KG1 (cell line): Measurements from ENCODE around the gene COMP.
"Not testable (repeated sequence)": the region's sequence is repeated elsewhere in the genome, so short reads cannot be mapped to it uniquely, and the experiment has no call there.

Experiments
- DNase-seq: peaks from one replicate; lab custom pipeline; 2025; lab: John Stamatoyannopoulos, UW

Gene COMP

GRCh38 chr19:18745931-18746330, 45.2 kb downstream of the COMP start:
- no peak for DNase-seq

GRCh38 chr19:18745012-18745735, 45.9 kb downstream of the COMP start:
- no peak for DNase-seq

- no peak for DNase-seq
Measured at GRCh38 chr19:18743784-18744418, 47.2 kb downstream of the COMP start.

DNA sequence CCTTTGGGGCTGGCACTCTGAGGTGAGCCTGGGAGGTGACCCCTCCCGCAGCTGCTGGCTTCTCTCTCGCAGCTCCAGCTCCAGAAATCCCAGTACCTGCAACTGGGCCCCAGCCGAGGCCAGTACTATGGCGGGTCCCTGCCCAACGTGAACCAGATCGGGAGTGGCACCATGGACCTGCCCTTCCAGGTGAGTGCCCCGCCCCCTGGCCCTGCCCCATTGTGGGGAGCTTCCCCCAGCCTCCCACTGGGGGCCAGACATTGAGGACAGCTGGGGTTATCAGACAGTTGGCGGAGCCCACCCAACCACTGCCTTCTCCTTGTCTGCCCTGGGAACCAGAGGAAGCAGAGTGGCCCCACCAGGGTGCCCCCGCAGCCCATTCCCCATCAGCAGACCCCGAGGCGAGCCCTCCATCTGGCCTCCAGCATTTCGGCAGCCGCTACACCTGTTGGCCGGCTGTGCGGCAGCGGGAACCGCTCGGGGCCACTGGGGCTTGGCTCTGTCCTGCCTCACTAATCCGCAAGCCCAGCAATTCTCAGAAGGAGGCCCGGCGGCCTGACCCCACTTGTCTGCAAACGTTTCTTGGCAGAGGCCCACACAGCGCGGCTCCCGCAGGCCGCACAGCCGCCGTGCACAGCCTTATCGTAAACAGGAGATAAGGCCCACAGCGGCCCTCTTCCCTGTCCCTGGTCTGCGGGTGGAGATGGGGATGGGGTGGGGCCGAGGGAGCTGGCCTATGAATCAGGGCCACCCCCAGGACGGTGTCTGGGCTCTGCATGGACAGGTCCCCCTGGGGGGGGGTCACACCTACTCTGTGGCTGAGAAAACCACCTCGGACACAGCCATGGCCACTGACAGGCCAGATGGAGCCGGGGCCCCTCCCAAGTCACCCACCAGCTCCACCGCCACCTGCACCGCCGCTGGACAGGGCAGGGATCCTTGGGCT, 48.0 kb downstream of the COMP start:
- no peak for DNase-seq

DNA sequence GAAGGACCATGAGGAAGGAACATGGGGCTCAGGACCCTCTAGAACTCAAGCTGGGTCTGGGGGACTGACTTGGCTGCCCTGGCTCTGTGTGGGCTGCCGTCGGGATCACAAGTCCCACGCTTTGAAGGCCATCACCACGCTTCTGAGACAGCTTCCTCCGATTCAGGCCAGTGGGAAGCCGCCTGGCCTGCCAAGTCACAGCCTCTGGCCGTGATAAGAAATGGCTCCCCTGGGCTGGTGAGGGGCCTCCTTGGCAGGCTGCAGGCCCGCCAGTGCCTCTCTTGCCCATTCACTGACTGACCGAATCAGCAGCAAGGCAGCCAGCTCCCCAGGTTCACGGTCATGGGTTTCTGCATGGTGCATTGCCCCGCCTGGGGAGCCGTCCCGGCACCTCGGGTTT, 48.8 kb downstream of the COMP start:
- no peak for DNase-seq

- no peak for DNase-seq
Measured at GRCh38 chr19:18741124-18742121, 49.7 kb downstream of the COMP start.

DNA sequence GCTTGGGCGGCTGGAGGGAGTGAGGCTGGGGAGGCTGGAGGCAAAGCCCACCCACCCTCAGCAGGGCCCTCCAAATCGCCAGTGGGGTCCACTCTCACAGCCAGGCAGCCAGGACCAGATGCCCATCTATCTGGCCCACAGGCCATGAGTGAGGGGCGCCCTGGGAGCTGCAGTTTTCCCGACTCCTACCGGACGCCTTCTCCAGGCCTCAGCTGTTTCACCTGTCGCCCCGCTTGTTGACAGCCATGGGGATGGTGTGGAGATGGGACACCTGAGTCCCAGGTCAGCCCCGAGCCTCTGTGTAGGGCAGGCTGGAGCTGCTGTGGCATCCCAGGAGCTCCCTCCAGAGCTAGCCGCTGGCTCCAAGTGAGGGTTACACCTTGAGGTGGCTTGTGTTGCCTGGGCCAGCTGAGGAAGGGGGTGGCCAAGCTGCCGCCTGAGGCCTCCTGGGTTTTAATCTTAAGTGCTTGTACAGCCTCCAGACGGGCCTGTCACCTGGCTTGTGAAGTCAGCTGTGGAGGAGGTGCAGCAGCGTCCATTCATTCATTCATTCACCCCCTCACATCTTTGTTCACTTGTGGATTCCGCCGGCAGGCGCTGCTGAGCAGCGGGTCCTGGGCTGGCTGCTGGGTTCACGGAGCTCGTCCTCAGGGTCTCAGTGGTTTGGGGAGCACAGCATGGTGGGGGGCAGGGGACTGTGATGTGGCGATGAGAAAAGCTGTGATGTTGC, 52.0 kb downstream of the COMP start:
- DNase-seq: no peak

DNA sequence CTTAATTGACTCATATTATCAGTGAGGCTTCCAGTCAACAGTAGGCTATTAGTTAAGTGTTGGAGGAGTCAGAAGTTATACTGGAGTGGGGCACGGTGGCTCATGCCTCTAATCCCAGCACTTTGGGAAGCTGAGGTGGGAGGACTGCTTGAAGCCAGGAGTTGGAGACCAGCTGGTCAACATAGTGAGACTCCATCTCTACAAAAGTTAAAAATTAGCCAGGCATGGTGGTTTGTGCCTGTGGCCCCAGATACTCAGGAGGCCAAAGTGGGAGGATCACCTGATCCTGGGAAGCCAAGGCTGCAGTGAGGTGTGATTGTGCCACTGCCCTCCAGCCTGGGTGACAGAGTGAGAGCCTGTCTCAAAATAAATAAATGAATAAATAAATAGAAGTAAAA, 53.2 kb downstream of the COMP start:
- DNase-seq: no peak

DNA sequence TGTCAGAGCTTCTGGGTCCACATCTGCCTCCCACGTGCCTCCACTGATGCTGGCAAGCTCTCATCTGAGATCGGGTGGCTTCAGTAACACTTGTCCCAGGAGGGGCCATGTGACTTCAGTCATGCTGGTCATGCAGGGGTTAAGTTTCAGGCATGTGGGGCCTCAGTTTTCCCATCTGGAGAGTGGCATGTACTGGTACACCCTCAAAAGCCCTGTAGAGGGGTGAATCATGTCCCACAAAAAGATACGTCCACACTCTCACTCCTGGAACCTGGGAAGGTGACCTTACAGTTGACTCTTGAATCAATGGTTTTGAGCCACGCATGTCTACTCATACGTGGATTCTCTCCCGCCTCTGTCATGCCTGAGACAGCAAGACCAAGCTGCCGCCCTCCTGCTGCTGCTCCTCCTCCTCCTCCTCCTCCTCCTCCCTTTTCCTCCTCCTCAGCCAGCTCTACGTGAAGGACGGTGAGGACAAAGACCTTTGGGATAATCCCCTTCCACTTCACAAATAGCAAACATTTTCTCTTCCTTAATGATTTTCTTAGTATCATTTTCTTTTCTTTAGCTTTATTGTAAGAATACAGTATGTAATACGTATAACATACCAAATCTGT, 53.7 kb downstream of the COMP start:
- DNase-seq: no peak

- DNase-seq: no peak
Measured at GRCh38 chr19:18736415-18737336, 54.4 kb downstream of the COMP start.

- DNase-seq: no peak
Measured at GRCh38 chr19:18735752-18736151, 55.4 kb downstream of the COMP start.

- no peak for DNase-seq
Measured at GRCh38 chr19:18735324-18735723, 55.8 kb downstream of the COMP start.

GRCh38 chr19:18733762-18734332, 57.3 kb downstream of the COMP start:
- not testable (repeated sequence) for DNase-seq

- DNase-seq: no peak
Measured at GRCh38 chr19:18733196-18733647, 57.9 kb downstream of the COMP start.
